TTC549 (cell line): ENCODE data around the gene OPN1LW.
"Not testable (repeated sequence)": the region's sequence is repeated elsewhere in the genome, so short reads cannot be mapped to it uniquely, and the experiment has no call there.

Source experiments
- FAIRE-seq: peaks from 2 replicates; lab custom pipeline; 2012; peaks lifted over from hg19 to GRCh38; lab: Jason Lieb, UNC

OPN1LW gene

DNA sequence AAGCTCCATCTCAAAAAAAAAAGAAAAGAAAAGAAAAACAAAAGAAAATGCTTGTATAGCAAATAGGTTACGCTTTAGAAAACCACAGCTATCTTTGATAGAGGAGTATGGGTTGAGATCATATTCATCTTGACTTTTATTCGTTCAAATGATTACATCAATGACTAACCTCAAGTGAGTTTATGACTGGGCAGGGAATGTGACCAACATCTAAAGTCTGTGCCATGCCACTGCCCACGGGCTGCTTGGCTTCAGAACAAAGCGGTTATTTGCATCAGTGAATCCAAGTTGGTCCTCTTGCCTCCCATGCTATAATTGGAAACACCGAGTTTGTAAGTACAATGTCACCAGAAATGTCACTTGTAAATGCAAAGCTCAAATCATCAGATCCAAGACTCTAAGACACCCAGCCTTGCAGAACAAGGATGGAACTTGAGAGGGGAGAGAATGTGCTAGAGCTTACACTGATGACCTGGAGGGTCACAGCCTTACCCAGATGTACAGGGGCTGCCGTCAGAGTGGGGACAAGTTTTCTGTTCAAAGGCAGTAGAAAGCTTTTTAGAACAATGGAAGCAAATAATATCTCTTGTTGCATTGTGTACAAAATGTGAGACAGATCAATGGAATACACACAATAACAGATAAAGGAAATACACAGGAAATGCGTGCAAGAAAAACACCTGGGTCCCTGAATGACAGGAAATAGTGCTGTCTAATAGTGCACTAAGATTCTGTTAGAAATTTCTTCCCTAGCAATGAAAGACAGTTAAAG is 8.4 kb upstream of the OPN1LW start:
- no peak for FAIRE-seq

DNA sequence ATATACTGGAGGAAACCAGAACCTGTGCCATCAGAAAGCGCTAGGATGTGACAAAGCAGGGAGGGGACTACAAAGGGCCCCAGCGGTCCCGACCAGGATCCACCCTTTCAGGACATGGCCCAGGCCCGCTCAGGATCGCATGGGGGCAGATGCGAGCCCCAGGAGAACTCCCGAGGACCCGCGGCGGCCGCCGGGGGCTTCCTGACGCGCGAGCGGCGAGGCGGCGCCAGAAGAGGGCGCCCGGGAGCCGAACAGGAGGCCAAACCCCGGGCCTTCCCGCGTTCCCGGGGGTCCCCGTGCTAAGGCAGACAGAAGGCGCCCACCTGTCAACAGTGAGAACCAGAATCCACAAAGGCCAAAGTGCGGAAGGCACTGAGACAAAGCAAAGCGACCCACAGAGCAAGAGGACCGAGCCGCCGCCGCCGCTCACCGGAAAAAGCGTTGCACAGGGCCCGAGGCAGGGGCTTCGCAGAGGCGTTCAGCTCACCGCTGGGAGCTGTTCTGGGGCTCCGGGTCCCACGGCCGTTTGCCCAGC is 7.3 kb upstream of the OPN1LW start:
- FAIRE-seq: no peak

DNA sequence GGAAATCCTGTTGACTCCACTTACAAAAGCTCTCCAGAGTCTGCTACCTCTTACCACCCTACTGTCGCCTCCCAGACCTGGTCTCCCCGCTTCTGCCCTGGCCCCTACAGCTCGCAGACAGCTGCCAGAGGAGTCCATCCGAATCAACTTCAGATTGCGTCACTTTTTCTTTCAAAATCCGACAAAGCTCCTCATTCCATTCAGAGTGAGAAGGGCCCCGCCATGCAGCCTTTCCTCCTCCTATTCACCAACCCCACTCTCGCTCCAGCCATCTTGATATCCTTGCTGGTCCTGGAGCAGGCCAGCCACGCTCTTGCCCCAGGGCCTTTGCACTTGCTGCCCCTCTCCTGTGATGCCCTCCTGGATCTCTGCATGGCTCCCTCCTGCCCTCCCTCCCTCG is 5.2 kb upstream of the OPN1LW start:
- no peak for FAIRE-seq

DNA sequence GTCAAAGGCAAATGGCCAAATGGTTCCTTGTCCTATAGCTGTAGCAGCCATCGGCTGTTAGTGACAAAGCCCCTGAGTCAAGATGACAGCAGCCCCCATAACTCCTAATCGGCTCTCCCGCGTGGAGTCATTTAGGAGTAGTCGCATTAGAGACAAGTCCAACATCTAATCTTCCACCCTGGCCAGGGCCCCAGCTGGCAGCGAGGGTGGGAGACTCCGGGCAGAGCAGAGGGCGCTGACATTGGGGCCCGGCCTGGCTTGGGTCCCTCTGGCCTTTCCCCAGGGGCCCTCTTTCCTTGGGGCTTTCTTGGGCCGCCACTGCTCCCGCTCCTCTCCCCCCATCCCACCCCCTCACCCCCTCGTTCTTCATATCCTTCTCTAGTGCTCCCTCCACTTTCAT is 3.8 kb upstream of the OPN1LW start:
- FAIRE-seq: no peak

DNA sequence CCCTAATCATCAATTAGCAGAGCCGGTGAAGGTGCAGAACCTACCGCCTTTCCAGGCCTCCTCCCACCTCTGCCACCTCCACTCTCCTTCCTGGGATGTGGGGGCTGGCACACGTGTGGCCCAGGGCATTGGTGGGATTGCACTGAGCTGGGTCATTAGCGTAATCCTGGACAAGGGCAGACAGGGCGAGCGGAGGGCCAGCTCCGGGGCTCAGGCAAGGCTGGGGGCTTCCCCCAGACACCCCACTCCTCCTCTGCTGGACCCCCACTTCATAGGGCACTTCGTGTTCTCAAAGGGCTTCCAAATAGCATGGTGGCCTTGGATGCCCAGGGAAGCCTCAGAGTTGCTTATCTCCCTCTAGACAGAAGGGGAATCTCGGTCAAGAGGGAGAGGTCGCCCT is 3.3 kb upstream of the OPN1LW start:
- no peak for FAIRE-seq

DNA sequence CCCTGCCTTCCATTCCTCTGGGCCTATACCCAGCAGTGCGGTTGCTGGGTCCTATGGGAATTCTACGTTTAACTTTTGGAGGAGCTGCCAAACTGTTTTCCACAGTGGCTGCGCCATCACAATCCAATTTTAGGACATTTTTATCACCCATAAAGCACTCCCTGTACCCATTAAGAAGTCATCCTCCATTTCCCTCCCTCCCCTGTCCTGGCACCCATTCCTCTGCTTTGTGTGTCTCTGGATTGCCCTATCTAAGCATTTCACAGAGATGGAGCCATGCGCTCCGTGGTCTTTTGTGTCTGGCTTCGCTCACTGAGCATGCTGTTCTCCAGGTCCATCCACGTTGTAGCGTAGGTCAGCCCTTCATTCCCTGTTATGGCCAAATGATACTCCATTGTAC is 1.7 kb upstream of the OPN1LW start:
- FAIRE-seq: no peak

DNA sequence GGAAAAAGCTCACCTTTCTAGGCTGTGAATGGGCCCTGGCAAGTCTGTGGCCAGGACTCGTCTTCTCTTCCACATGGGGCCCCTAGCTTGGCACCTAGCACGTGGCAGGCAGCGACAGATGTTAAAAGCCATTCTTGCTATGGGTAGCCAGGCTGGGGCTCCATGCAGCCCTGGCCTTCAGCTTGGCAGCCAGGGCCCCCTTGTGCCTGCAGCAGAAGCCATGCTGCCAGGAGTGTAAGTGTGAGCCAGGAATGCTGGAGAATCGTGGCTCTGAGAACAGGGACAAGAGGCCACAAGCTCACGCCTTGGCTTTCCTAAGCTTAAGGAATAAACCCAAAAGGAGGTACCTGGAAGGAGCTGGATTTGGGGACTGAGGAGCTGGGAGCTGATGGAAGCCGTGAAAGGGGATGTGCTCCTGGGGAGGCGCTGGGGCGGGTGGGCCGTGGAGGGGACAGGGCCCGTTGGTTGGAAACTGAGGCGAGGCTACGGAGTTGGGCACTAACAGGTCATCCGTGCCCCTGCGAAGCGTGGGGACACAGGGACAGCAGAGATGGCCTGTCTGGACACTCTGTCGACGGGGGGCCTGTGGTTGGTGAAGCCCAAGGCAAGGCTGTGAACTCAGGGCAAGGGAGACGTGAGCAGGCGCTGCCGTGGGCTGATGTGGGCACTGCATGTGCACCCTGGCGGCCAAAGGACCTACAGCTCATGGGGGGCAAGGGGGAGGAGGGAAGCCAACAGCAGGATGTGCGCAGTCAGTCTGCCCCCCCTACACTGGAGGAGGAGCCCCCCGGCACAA is 895 bp upstream of the OPN1LW start:
- no peak for FAIRE-seq

DNA sequence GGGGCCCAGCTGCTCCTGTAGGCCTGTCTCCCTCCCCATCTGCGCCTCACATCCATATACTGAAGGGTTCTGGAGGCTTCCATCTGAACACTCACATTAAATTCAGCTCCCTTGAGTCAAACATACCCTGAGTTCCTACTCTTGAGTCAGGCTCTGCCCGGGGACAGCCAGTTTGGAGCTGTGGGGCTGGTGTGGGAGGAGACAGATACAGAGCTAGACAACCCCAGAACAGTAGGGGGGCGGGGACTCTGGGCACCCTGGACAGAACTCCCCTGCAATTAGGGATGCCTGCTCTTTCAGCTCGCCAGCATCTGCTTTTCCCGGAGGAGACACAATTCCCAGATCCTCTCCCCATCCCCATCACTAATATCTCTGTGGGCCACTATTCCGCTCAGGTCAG is 7.0 kb downstream of the OPN1LW start:
- not testable (repeated sequence) for FAIRE-seq

DNA sequence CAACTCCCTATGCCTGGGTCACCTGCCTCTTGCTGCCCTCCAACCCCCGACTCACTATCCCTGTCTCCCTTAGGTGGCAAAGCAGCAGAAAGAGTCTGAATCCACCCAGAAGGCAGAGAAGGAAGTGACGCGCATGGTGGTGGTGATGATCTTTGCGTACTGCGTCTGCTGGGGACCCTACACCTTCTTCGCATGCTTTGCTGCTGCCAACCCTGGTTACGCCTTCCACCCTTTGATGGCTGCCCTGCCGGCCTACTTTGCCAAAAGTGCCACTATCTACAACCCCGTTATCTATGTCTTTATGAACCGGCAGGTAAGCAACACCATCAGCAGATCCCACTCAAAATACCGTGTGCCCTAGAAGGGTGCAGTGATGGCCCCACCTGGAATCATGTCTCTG is 12.2 kb downstream of the OPN1LW start:
- FAIRE-seq: not testable (repeated sequence)

DNA sequence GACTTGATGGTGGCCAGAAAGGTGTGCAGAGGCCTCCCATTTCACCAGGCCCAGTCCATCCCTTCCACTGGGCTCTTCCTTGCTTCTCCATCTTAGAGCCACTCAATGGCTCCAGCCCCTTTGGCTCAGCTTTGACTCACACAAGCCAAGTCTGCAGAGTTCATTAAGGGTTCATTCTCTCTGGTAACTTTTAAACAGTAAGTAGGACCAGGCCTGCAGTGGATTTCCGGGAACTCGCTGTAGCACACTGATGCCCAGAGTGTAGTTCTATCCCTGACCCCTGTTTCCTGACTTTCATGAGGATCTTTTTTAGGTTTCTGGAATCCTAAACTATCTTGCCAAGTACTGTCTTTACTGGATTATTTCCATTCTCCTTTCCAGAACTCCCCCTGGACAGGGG is 13.2 kb downstream of the OPN1LW start:
- FAIRE-seq: not testable (repeated sequence)

DNA sequence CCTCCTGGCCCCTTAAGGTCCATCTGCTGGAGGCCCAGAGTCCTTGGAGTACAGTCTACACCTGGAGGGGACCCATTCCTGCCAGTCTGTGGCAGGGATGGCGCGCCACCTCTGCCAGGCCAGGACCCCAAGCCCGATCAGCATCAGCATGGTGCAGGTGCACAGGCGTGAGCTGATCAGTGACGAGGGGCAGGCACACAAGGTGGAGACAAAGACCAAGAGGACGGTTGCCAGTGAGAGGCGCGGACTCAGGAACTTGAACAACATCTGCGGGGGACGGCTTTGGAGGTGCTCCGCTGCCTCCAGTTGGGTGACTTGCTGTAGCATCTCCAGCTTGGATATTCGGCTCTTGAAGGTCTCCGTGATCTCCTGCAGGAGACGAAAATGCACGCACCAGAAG is 15.3 kb downstream of the OPN1LW start:
- not testable (repeated sequence) for FAIRE-seq

DNA sequence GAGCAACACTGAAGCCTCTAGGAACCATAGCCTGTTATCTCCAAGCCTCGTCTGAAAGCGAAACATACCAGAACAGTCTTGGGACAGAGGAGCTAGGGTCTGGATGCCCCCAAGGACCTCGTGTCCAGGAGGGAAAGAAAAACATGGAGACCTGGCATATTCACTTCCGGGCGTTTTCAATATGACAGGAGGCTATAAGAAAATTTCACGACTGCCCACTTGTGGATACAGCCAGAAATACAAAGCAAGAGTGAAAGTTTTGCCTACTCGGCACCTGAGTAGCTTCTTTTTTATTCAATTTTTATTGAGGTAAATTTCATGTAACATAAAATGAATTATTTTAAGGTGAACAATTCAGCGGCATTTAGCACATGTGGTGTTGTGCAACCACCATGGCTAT is 20.9 kb downstream of the OPN1LW start:
- not testable (repeated sequence) for FAIRE-seq

DNA sequence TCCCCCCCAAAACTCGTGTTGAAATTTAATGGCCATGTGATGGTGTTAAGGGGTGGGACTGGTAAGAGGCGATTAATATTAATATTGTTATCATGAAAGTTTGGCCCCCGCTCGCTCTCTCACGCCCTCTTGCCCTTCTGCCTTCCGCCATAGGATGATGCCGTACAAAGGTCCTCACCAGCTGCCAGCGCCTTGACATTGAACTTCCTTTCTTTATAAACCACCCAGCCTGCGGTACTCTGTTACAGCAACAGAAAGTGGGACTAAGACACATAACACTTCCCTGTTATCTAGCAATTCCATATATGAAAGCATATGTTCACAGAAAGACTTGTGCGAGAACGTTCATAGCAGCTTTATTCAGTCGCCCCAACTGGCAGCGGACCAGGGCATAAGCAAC is 24.3 kb downstream of the OPN1LW start:
- FAIRE-seq: not testable (repeated sequence)

DNA sequence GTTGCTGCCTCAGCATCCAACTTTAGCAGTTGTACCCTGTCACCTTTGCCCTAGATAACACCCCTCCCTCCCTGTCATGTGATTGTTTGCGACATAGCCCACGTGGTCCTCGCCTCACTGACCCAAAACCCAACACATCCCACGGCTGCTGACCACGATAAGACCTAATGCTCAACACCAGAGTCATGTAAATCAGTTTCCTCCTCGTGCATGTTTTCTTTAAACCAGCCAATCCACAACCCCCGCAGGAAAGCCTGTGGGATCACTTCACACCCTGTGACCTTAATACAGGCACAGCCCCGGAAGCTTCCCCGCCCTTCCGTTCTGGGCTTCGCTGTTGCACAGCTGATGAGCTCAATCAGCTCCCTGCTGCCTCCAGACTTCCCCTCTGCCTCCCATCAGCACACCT is 28.5 kb downstream of the OPN1LW start:
- FAIRE-seq: not testable (repeated sequence)

DNA sequence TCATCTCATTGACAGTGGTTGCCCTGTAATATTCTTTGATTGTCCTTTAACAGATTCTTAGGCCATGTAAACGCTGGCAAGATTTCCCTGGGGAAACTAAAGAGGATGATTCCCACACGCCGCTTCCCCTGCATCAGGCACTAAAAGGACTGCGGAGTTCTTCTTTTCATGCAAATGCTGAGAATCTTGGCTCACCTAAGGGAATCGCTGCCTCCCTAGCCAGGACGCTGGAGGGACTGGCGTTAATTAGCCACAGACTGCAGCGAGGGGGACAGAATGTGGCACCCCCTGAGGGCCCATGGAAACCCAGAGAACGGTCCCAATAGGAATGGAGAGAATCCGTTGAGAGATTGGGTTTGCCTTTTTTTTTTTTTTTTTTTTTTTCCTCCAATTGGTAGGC is 30.3 kb downstream of the OPN1LW start:
- not testable (repeated sequence) for FAIRE-seq

DNA sequence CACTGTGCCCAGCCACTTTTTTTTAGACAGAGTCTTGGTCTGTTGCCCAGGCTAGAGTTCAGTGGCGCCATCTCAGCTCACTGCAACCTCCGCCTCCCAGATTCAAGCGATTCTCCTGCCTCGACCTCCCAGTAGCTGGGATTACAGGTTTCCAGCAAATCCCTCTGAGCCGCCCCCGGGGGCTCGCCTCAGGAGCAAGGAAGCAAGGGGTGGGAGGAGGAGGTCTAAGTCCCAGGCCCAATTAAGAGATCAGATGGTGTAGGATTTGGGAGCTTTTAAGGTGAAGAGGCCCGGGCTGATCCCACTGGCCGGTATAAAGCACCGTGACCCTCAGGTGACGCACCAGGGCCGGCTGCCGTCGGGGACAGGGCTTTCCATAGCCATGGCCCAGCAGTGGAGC is 38.3 kb downstream of the OPN1LW start, which contains the start of gene OPN1MW:
OPN1MW (plus strand) TSS at position 301 of the 400 bp plus-strand sequence; CDS start at position 383, 82 bp downstream.
- not testable (repeated sequence) for FAIRE-seq

DNA sequence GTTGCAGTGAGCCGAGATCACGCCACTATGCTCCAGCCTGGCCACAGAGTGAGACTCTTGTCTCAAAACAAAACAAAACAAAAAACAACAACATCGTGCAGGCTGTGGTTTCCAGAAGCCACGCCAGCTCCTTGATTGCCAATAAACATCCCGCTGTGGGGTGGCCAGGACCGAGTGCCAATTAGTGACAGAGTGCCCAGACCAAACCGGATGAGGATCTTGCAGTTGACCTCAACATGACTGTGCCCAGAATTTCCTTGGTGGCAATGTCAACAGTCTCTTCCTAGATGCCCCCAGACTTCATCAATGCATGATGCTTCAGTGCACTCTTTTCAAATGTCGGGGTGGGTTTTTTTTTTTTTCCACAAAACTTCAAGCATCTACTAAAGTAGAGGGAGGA is 39.8 kb downstream of the OPN1LW start:
- FAIRE-seq: not testable (repeated sequence)

DNA sequence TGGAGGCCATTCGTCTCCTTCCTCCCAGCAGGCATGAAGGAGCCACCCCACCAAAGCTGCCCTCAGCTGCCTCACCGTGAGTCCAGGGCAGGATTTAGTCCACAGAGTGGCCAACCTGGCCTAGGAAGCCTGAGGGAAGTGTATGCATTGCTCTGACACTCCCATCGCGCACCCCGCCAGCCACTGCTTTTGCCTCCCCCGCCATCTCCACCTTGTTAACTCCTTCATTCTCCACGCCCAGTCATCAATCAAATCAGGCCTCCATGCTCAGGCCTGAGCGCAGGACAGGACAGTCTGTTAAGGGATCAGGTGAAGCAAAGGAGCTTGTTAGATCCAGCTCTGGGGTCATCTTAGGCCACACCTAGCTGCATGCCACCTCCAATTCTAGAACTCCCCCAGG is 48.8 kb downstream of the OPN1LW start:
- not testable (repeated sequence) for FAIRE-seq

DNA sequence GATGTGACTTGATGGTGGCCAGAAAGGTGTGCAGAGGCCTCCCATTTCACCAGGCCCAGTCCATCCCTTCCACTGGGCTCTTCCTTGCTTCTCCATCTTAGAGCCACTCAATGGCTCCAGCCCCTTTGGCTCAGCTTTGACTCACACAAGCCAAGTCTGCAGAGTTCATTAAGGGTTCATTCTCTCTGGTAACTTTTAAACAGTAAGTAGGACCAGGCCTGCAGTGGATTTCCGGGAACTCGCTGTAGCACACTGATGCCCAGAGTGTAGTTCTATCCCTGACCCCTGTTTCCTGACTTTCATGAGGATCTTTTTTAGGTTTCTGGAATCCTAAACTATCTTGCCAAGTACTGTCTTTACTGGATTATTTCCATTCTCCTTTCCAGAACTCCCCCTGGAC is 50.3 kb downstream of the OPN1LW start:
- FAIRE-seq: not testable (repeated sequence)

DNA sequence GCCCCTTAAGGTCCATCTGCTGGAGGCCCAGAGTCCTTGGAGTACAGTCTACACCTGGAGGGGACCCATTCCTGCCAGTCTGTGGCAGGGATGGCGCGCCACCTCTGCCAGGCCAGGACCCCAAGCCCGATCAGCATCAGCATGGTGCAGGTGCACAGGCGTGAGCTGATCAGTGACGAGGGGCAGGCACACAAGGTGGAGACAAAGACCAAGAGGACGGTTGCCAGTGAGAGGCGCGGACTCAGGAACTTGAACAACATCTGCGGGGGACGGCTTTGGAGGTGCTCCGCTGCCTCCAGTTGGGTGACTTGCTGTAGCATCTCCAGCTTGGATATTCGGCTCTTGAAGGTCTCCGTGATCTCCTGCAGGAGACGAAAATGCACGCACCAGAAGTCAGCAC is 52.4 kb downstream of the OPN1LW start:
- FAIRE-seq: not testable (repeated sequence)
